GM21381 (cell line): ENCODE data around the gene MYLK3.
A peak's percentile ranks its signal among the peaks of the same experiment; 100 is the strongest.
"Not testable (repeated sequence)": the region's sequence is repeated elsewhere in the genome, so short reads cannot be mapped to it uniquely, and the experiment has no call there.

Experiments
- ATAC-seq: cut with Tn5 transposase; IDR thresholded peaks from one replicate; pipeline ENCODE4 v1.9.1; 2021; ENCODE audit warnings: mild to moderate bottlenecking, moderate library complexity; ENCODE audit not compliant: unreplicated experiment

The MYLK3 gene

GRCh38 chr16:46747777-46748651 is at the start of gene MYLK3:
TSS of gene MYLK3 (minus strand) at chr16:46748344. CDS start at chr16:46748193, 151 bp downstream.
- ATAC-seq, result no peak

DNA sequence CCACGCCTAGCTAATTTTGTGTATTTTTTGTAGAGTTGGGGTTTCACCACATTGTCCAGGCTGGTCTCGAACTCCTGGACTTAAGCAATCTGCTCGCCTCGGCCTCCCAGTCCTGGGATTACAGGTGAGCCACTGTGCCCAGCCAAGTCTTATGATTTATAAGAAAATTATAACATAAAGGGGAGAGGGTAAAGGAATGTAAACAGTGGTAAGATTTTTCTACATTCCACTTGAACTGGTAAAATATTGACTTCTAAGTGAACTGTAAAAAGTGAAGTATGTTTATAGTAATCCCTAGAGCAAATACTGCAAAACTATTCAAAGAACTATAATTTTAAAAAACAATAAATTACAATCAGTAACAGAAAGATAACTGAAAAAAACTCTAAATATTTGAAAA is 49.4 kb upstream of the MYLK3 start:
- ATAC-seq, result no peak

GRCh38 chr16:46796764-46797269 is 48.7 kb upstream of the MYLK3 start:
- ATAC-seq, result no peak

- ATAC-seq, result no peak
These were observed 45.7 kb upstream of the MYLK3 start for GRCh38 chr16:46793841-46794240.

- no peak for ATAC-seq
These were observed 42.6 kb upstream of the MYLK3 start for GRCh38 chr16:46790599-46791270.

DNA sequence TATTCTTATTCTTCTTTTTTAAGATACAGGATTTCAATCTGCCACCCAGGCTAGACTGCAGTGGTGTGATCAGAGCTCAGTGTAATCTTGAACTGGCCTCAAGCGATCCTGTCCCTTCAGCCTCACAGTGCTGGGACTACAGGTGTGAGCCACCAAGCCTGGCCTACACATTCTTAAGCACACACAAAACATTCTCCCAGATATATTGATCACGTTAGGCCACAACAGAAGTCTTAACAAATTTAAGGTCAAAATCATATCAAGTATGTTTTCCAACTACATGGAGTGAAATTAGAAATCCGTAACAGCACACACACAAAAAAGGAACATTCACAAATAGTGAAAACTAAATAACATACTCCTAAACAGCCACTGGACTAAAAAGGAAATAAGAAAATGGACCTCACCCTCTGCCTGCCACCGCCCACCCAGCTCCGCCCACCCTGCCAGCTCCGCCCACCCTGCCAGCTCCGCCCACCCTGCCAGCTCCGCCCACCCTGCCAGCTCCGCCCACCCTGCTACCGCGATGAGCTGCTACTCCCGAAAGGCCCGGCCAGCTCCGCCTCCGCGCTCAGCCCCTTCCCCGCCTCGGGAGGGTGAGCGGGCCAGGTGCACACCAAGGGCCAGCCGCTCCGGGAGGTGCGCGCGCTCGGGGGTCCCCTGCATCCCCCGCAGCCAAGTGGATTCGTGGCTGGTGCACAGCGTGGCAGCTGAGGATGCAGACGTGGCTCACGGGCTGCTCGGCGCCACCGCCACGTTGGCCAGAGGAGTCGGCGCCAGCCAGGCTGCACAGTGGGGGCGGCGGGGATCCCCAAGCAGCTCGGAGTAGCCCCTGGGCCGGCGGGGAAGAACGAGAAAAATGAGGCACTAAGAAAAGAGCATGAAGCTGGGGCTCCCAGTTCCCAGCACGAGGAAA is 41.6 kb upstream of the MYLK3 start:
- ATAC-seq, result peak; percentile 84

- no peak for ATAC-seq
These were observed 40.8 kb upstream of the MYLK3 start for GRCh38 chr16:46788891-46789474.

DNA sequence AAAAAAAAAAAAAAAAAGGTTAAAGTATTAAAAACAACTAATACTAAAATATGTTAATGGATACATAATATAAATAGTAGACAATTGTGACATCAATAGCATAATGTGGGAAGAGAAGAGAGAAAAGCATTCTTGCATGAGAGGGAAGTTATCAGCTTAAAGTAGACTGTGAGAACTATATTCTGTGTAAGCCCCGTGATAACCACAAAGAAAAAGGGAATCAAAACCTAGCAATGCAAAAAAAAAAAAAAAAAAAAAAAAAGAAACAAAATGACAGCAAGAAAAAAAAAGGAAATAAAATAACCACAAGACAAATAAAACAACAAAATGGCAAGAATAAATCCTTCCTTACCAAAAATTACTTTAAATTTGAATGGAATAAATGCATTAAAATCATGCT is 39.8 kb upstream of the MYLK3 start:
- no peak for ATAC-seq

- ATAC-seq, result no peak
These were observed 37.1 kb upstream of the MYLK3 start for GRCh38 chr16:46785076-46785845.

- ATAC-seq, result not testable (repeated sequence)
These were observed 36.4 kb upstream of the MYLK3 start for GRCh38 chr16:46784569-46784968.

GRCh38 chr16:46783800-46784199 is 35.7 kb upstream of the MYLK3 start:
- ATAC-seq, result no peak

DNA sequence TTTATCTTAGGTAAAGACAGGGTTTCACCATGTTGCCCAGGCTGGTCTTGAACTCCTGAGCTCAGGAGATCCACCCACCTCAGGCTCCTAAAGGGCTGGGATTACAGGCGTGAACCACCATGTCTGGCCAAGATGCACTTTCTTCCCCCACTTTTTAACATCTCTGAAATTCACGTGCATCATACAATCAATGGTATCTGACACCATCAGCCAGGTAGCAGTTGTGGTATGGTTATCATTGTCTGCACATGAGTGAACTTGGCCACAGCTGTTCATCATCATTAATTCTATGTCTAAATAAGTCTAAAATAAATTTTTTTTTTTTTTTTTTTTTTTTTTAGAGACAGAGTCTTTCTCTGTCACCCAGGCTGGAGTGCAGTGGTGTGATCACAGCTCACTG is 34.2 kb upstream of the MYLK3 start:
- ATAC-seq, result no peak

GRCh38 chr16:46777804-46778203 is 29.7 kb upstream of the MYLK3 start:
- ATAC-seq, result no peak

- no peak for ATAC-seq
These were observed 27.1 kb upstream of the MYLK3 start for GRCh38 chr16:46775214-46775613.

DNA sequence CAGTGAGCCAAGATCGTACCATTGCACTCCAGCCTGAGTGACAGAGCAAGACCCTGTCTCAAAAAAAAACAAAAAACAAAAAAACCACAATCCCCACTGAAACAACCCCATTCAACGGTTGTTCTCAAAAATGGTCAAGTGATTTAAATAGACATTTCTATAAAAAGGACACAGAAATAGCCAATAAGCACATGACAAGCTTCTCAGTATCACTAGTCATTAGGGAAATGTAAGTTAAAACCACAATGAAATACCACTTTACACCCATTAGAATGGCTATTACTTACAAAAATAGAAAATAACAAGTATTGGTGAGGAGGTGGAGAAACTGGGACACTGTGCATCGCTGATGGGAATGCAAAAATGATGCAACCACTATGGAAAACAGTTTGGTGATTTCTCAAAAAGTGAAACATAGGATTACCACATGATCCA is 26.6 kb upstream of the MYLK3 start:
- ATAC-seq, result no peak

DNA sequence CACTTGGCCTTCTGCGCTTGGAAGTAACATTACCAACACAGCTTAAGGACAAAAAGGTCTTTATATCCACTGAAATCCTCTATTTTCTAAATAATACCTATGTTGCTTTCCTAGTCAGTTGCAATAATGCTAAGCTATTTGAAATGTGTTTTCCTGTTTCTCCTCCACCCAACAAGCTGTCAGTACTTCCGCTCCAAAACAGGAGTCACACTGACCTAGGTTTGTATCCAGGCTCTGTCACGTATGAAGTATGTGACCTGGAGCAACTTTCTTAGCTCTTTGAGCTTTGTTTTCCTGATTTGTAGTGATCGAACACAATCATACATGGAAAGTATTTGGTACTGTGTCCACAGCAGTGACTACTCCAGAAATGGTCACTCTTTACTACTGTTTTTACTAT is 24.3 kb upstream of the MYLK3 start:
- no peak for ATAC-seq

DNA sequence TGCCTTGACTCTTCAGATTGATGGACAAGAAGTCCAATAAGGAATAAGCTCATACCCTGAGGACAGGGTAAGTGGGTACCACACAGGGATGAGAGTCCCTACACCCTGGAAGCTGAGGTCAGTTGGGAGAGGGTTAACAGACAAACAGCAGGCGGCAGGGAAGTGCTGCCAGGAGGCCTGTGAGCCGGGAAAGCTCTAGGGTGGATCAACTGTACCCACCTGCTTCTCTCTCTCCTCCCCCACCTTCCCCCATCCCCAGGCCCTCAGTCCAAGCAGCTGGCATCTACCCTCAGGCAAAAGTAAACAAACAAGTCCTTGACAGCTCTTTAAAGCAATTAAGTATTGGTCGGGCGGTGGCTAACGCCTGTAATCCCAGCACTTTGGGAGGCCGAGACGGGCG is 20.7 kb upstream of the MYLK3 start:
- ATAC-seq, result no peak

DNA sequence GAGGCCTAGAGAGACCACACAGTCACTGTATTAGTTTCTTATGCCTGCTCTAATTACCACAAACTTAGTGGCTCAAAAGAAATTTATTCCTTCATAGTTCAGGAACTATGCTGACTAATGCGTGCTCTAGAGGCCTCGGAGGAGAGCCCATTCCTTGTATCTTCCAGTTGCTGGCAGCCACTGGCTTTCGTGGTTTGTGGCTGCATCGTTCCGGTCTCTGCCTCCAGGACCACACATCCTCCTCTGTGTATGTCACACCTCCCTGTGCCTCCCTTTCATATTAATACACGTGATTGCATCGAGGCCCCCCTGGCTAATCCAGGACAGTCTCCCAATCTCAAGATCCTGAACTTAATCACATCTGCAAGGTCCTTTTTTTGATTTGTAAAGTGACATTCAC is 16.9 kb upstream of the MYLK3 start:
- no peak for ATAC-seq

GRCh38 chr16:46763147-46763546 is 15.0 kb upstream of the MYLK3 start:
- no peak for ATAC-seq

DNA sequence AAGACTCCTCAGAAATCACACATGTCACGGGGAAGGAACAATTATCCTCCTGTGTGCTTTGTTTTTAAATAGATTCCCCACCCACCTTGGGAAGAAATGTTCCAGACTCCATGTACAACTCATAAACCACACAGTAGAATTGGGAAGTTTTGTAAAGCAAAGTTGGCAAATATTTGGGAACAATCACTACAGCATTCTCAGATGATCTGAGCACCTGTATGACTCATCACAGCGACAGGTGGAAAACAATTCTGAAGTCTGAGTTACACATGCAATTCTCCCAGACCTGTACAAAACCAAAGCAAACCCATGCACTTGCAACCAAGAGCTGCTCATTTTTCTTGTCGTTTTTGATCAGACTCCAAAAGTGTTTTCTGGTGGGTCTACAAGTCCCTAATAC is 14.4 kb upstream of the MYLK3 start:
- no peak for ATAC-seq
